NT2/D1 (cell line): ENCODE measurements around the gene MIER2.
"Not testable (repeated sequence)": the region's sequence is repeated elsewhere in the genome, so short reads cannot be mapped to it uniquely, and the experiment has no call there.

Source experiments
- DNase-seq: peaks from one replicate; pipeline ENCODE4 v3.0.0-alpha.2; 2011; ENCODE audit warnings: low read depth, low spot score
- H3K27me3 ChIP-seq: 2 replicates; pipeline ENCODE4 v1.6.0; 2011; ENCODE audit warnings: mild to moderate bottlenecking; ENCODE audit not compliant: insufficient read length, insufficient read depth
- H3K36me3 ChIP-seq: 2 replicates; pipeline ENCODE4 v1.6.1; 2011; ENCODE audit warnings: mild to moderate bottlenecking, low read length, mixed read lengths; ENCODE audit not compliant: insufficient read depth, insufficient read length
- H3K4me1 ChIP-seq: 2 replicates; pipeline ENCODE4 v1.5.1; 2011; ENCODE audit not compliant: insufficient read depth, insufficient read length
- H3K4me3 ChIP-seq: 2 replicates; pipeline ENCODE4 v1.5.1; 2011; ENCODE audit warnings: low read depth; ENCODE audit not compliant: insufficient read length
- H3K9ac ChIP-seq: 2 replicates; pipeline ENCODE4 v1.6.0; 2011; ENCODE audit warnings: low read depth; ENCODE audit not compliant: insufficient read length
- H3K9me3 ChIP-seq: 2 replicates; pipeline ENCODE4 v1.5.1; 2011; ENCODE audit warnings: mild to moderate bottlenecking, low read length; ENCODE audit not compliant: insufficient read depth
- SUZ12 ChIP-seq: IDR thresholded peaks from 2 replicates; pipeline ENCODE4 v1.6.1; 2011; ENCODE audit not compliant: insufficient read length, insufficient read depth; ENCODE audit errors: extremely low read depth
- YY1 ChIP-seq: IDR thresholded peaks from 2 replicates; pipeline ENCODE4 v1.6.1; 2011; ENCODE audit not compliant: insufficient read length, insufficient read depth
- ZNF274 ChIP-seq: IDR thresholded peaks from 2 replicates; pipeline ENCODE4 v1.6.1; 2011; ENCODE audit warnings: mild to moderate bottlenecking, low read depth, low read length

Gene MIER2

GRCh38 chr19:344625-345319, at the start of gene MIER2:
Gene MIER2, minus strand, starts transcription at chr19:344796. Its CDS starts 14 bp downstream, at chr19:344782.
- peak within 1 kb of the TSS; percentile 72 for H3K9ac ChIP-seq
- H3K27me3 ChIP-seq, result no peaks in the 10 kb centered on the region
- peaks cover 11% of the 10 kb centered on the region; the same call in 1 of the 2 replicates for H3K9me3 ChIP-seq
- H3K36me3 ChIP-seq, result peaks cover 39% of the 10 kb centered on the region
- peaks cover 22% of the 10 kb centered on the region for H3K4me1 ChIP-seq
- TF ChIP-seq ZNF274 (no peak), YY1 (peak; percentile 49), SUZ12 (no peak)
- H3K4me3 ChIP-seq, result peak within 1 kb of the TSS; percentile 51
- DNase-seq, result peak; percentile 72

GRCh38 chr19:393560-393959, 49.0 kb upstream of the MIER2 start:
- not testable (repeated sequence) for H3K9ac ChIP-seq, H3K36me3 ChIP-seq, H3K4me3 ChIP-seq, DNase-seq, H3K27me3 ChIP-seq, H3K9me3 ChIP-seq
- H3K4me1 ChIP-seq, result peaks cover 20% of the 10 kb centered on the region

- H3K4me3 ChIP-seq, result no peak overlapping the region
- peaks cover 10% of the 10 kb centered on the region for H3K27me3 ChIP-seq
- no peaks in the 10 kb centered on the region for H3K36me3 ChIP-seq
- no peak for TF ChIP-seq YY1
- TF ChIP-seq ZNF274, result no peak
- no peak for TF ChIP-seq SUZ12
- H3K9me3 ChIP-seq, result peaks cover 4% of the 10 kb centered on the region; the same call in 1 of the 2 replicates
- H3K9ac ChIP-seq, result no peak overlapping the region
- peaks cover 23% of the 10 kb centered on the region for H3K4me1 ChIP-seq
- DNase-seq, result no peak
Observed at GRCh38 chr19:392375-392970, 47.9 kb upstream of the MIER2 start.

GRCh38 chr19:391726-392374, 47.3 kb upstream of the MIER2 start:
- peaks cover 4% of the 10 kb centered on the region; the same call in 1 of the 2 replicates for H3K9me3 ChIP-seq
- peaks cover 23% of the 10 kb centered on the region for H3K4me1 ChIP-seq
- H3K27me3 ChIP-seq, result peaks cover 10% of the 10 kb centered on the region
- TF ChIP-seq YY1, result no peak
- no peak for TF ChIP-seq ZNF274
- no peak for TF ChIP-seq SUZ12
- H3K36me3 ChIP-seq, result no peaks in the 10 kb centered on the region
- H3K9ac ChIP-seq, result no peak overlapping the region
- DNase-seq, result no peak
- H3K4me3 ChIP-seq, result no peak overlapping the region

GRCh38 chr19:391207-391557, 46.6 kb upstream of the MIER2 start:
- TF ChIP-seq SUZ12 (no peak), ZNF274 (no peak), YY1 (no peak)
- DNase-seq, result no peak
- Histone ChIP-seq H3K9me3 (peaks cover 4% of the 10 kb centered on the region; the same call in 1 of the 2 replicates), H3K4me3 (no peak overlapping the region), H3K4me1 (peaks cover 23% of the 10 kb centered on the region), H3K27me3 (peaks cover 10% of the 10 kb centered on the region), H3K36me3 (no peaks in the 10 kb centered on the region), H3K9ac (no peak overlapping the region)

GRCh38 chr19:390386-391206, 46.0 kb upstream of the MIER2 start:
- no peak for TF ChIP-seq YY1
- no peak for TF ChIP-seq ZNF274
- no peak for TF ChIP-seq SUZ12
- Histone ChIP-seq H3K9ac (peak overlapping the region; percentile 9), H3K27me3 (peaks cover 8% of the 10 kb centered on the region)

GRCh38 chr19:389935-390289, 45.3 kb upstream of the MIER2 start:
- H3K9me3 ChIP-seq, result no peaks in the 10 kb centered on the region
- H3K36me3 ChIP-seq, result no peaks in the 10 kb centered on the region
- no peak for DNase-seq
- peak overlapping the region; percentile 9 for H3K9ac ChIP-seq
- H3K27me3 ChIP-seq, result peaks cover 6% of the 10 kb centered on the region
- peaks cover 25% of the 10 kb centered on the region for H3K4me1 ChIP-seq
- no peak overlapping the region for H3K4me3 ChIP-seq
- TF ChIP-seq YY1, result no peak
- no peak for TF ChIP-seq ZNF274
- no peak for TF ChIP-seq SUZ12

More at GRCh38 chr19:390386-391206, 46.0 kb upstream of the MIER2 start:
- Histone ChIP-seq H3K9me3 (peaks cover 2% of the 10 kb centered on the region; the same call in 1 of the 2 replicates), H3K4me1 (peaks cover 25% of the 10 kb centered on the region), H3K4me3 (no peak overlapping the region), H3K36me3 (no peaks in the 10 kb centered on the region)
- DNase-seq, result no peak
